GM23338 (cell line): Measurements from ENCODE around the gene CCNY. TPM values are rescaled to one million over a fixed set of nuclear protein-coding genes. Genes with fewer than 3 reads are reported as not detected.

Source experiments
- ATAC-seq: fragments of 200-7000 bp; cut with Tn5 transposase; 3 replicates; pipeline ENCODE4 v1.9.1; 2020
- DNase-seq: peaks from one replicate; pipeline ENCODE4 v3.0.0-alpha.2; 2015; ENCODE audit warnings: low spot score
- H2AFZ ChIP-seq: fragments of 200-600 bp; sonication (generic); 2 replicates; pipeline ENCODE4 v1.8.0; 2016; ENCODE audit warnings: antibody characterized with exemption, mild to moderate bottlenecking, moderate library complexity
- H3F3A ChIP-seq: fragments of 200-600 bp; sonication (generic); replicated peaks from 2 replicates; pipeline ENCODE4 v1.8.0; 2017; ENCODE audit warnings: antibody characterized with exemption, mixed run types, low read depth
- H3K27ac ChIP-seq: fragments of 200-600 bp; sonication (generic); 2 replicates; pipeline ENCODE4 v1.6.1; 2016; ENCODE audit warnings: low read depth
- H3K27me3 ChIP-seq: fragments of 200-600 bp; sonication (generic); 2 replicates; pipeline ENCODE4 v1.8.0; 2016; ENCODE audit warnings: mild to moderate bottlenecking, mixed run types, moderate library complexity; ENCODE audit not compliant: insufficient read depth
- H3K36me3 ChIP-seq: fragments of 200-600 bp; sonication (generic); 2 replicates; pipeline ENCODE4 v1.8.0; 2016; ENCODE audit warnings: mild to moderate bottlenecking; ENCODE audit not compliant: insufficient read depth
- H3K4me1 ChIP-seq: fragments of 200-600 bp; sonication (generic); 2 replicates; pipeline ENCODE4 v1.8.0; 2016; ENCODE audit warnings: mild to moderate bottlenecking, moderate library complexity; ENCODE audit not compliant: insufficient read depth
- H3K4me2 ChIP-seq: fragments of 200-600 bp; sonication (generic); 2 replicates; pipeline ENCODE4 v1.7.1; 2017; ENCODE audit warnings: mixed run types
- H3K4me3 ChIP-seq: fragments of 200-600 bp; sonication (generic); 2 replicates; pipeline ENCODE4 v1.6.1; 2016; ENCODE audit warnings: mixed run types
- H3K79me2 ChIP-seq: fragments of 200-600 bp; sonication (generic); replicated peaks from 2 replicates; pipeline ENCODE4 v1.8.0; 2017; ENCODE audit warnings: mild to moderate bottlenecking; ENCODE audit not compliant: insufficient read depth
- H3K9me2 ChIP-seq: fragments of 200-600 bp; sonication (generic); 2 replicates; pipeline ENCODE4 v1.8.0; 2017; ENCODE audit not compliant: insufficient read depth
- H4K20me1 ChIP-seq: fragments of 200-600 bp; sonication (generic); replicated peaks from 2 replicates; pipeline ENCODE4 v1.8.0; 2017; ENCODE audit warnings: mild to moderate bottlenecking; ENCODE audit not compliant: insufficient read depth
- H3K27ac Mint-ChIP-seq: 2 replicates; pipeline ENCODE4 v1.8.0; 2020; ENCODE audit warnings: inconsistent platforms, mild to moderate bottlenecking, moderate library complexity, mixed read lengths
- H3K27me3 Mint-ChIP-seq: 3 replicates; pipeline ENCODE4 v1.8.0; 2022; ENCODE audit warnings: low read depth, mild to moderate bottlenecking, moderate library complexity, mixed read lengths, inconsistent platforms; ENCODE audit not compliant: insufficient read depth, poor library complexity
- H3K36me3 Mint-ChIP-seq: 3 replicates; pipeline ENCODE4 v1.8.0; 2021; ENCODE audit warnings: low read depth, mild to moderate bottlenecking, inconsistent platforms, moderate library complexity, mixed read lengths
- H3K4me1 Mint-ChIP-seq: 3 replicates; pipeline ENCODE4 v1.8.0; 2020; ENCODE audit warnings: mild to moderate bottlenecking, inconsistent platforms, mixed read lengths
- H3K4me3 Mint-ChIP-seq: 3 replicates; pipeline ENCODE4 v1.8.0; 2021; ENCODE audit warnings: moderate library complexity, mild to moderate bottlenecking, inconsistent platforms, mixed read lengths
- H3K9me3 Mint-ChIP-seq: 3 replicates; pipeline ENCODE4 v1.8.0; 2020; ENCODE audit warnings: moderate library complexity, mild to moderate bottlenecking, inconsistent platforms, mixed read lengths
- CREB1 ChIP-seq: fragments of 250-450 bp; sonication (Bioruptor Pico); IDR thresholded peaks from 2 replicates; pipeline ENCODE4 v1.5.0; 2020; ENCODE audit warnings: low read depth, mild to moderate bottlenecking, moderate library complexity
- ETS1 ChIP-seq: IDR thresholded peaks from 2 replicates; pipeline ENCODE4 v1.6.1; 2016; ENCODE audit warnings: antibody characterized with exemption
- EZH2 ChIP-seq: fragments of 200-600 bp; sonication (generic); IDR thresholded peaks from one replicate; pipeline ENCODE4 v1.8.0; 2017; ENCODE audit warnings: antibody characterized with exemption, mild to moderate bottlenecking, low read depth; ENCODE audit not compliant: unreplicated experiment
- EZH2phosphoT487 ChIP-seq: fragments of 200-600 bp; sonication (generic); IDR thresholded peaks from one replicate; pipeline ENCODE4 v1.8.1; 2018; ENCODE audit warnings: antibody characterized with exemption; ENCODE audit not compliant: unreplicated experiment
- JUNB ChIP-seq: IDR thresholded peaks from one replicate; pipeline ENCODE4 v1.6.1; 2016; ENCODE audit warnings: antibody characterized with exemption; ENCODE audit not compliant: unreplicated experiment
- NANOG ChIP-seq: IDR thresholded peaks from 2 replicates; pipeline ENCODE4 v1.6.1; 2016; ENCODE audit warnings: antibody characterized with exemption, borderline replicate concordance
- POLR2AphosphoS5 ChIP-seq: IDR thresholded peaks from 2 replicates; pipeline ENCODE4 v1.6.1; 2016; ENCODE audit warnings: antibody characterized with exemption, low read depth
- REST ChIP-seq: IDR thresholded peaks from one replicate; pipeline ENCODE4 v1.6.1; 2018; ENCODE audit warnings: antibody characterized with exemption; ENCODE audit not compliant: unreplicated experiment
- STAT1 ChIP-seq: IDR thresholded peaks from one replicate; pipeline ENCODE4 v1.6.1; 2016; ENCODE audit warnings: antibody characterized with exemption; ENCODE audit not compliant: unreplicated experiment
- ZNF114 ChIP-seq: fragments of 250-450 bp; sonication (Bioruptor Pico); IDR thresholded peaks from 2 replicates; pipeline ENCODE4 v1.5.0; 2020; ENCODE audit warnings: mild to moderate bottlenecking, moderate library complexity
- ZNF331 ChIP-seq: fragments of 250-450 bp; sonication (Bioruptor Pico); IDR thresholded peaks from 2 replicates; pipeline ENCODE4 v1.5.0; 2020; ENCODE audit warnings: low read depth, mild to moderate bottlenecking, moderate library complexity
- ZNF462 ChIP-seq: fragments of 250-450 bp; sonication (Bioruptor Pico); IDR thresholded peaks from 2 replicates; pipeline ENCODE4 v1.5.0; 2020; ENCODE audit warnings: mild to moderate bottlenecking, moderate library complexity
- polyA plus RNA-seq: library from polyadenylated mRNA; unstranded; fragments of >200 nt; fragmentation: Nextera tagmentation; extraction: Ambion mirVana; gene quantifications from 2 replicates; pipeline ENCODE4 v1.2.1, GENCODE V29; 2016
- total RNA-seq: library from RNA; depleted of rRNA; stranded (reverse); fragments of >200 nt; shearing (Covaris generic); gene quantifications from 2 replicates; pipeline ENCODE4 v1.2.3, GENCODE V29; 2014

The CCNY gene
- total and polyA plus RNA-seq, 2 experiments from 2014 or later = 14.2 to 29.0 TPM

- TF ChIP-seq ETS1 (no peak), ZNF331 (no peak), NANOG (no peak), POLR2AphosphoS5 (no peak), EZH2phosphoT487 (no peak), STAT1 (no peak)
Measured at GRCh38 chr10:35459449-35459847, 123.1 kb downstream of the CCNY start (continued).

- Histone ChIP-seq H2AFZ (no peak overlapping the region), H3K36me3 (no peaks in the 10 kb centered on the region), H3K4me2 (no peak overlapping the region), H3F3A (no peaks in the 10 kb centered on the region), H3K27me3 (no peaks in the 10 kb centered on the region), H3K9me2 (peaks cover 5% of the 10 kb centered on the region), H3K27ac (no peak overlapping the region), H3K4me3 (no peak overlapping the region), H3K79me2 (peaks cover 86% of the 10 kb centered on the region), H3K4me1 (peaks cover 55% of the 10 kb centered on the region), H4K20me1 (no peaks in the 10 kb centered on the region)
- Mint-ChIP-seq H3K27ac (no peak overlapping the region), H3K4me3 (no peak overlapping the region), H3K9me3 (no peaks in the 10 kb centered on the region), H3K27me3 (no peaks in the 10 kb centered on the region), H3K36me3 (no peaks in the 10 kb centered on the region), H3K4me1 (peaks cover 46% of the 10 kb centered on the region)
- ATAC-seq = no peak
- DNase-seq = no peak
- TF ChIP-seq ETS1 (no peak), EZH2phosphoT487 (no peak), POLR2AphosphoS5 (no peak), CREB1 (CRISPR knock-in tag) (no peak), EZH2 (no peak), JUNB (no peak), REST (no peak), NANOG (no peak), STAT1 (no peak), ZNF462 (CRISPR knock-in tag) (no peak), ZNF331 (no peak), ZNF114 (CRISPR knock-in tag) (no peak)
Measured at GRCh38 chr10:35460852-35461460, 124.6 kb downstream of the CCNY start.
